Esophagus squamous epithelium (tissue), 5 donors: ENCODE results near the gene PRR36. TPM values are rescaled to one million over a fixed set of nuclear protein-coding genes. Genes with fewer than 3 reads are reported as not detected.

Experiments used
- DNase-seq: peaks from one replicate; lab custom pipeline; 2025; lab: John Stamatoyannopoulos, UW
- H3K27ac ChIP-seq, 4 donors: fragments of 200-600 bp; sonication (generic); one replicate each; pipeline ENCODE4 v1.5.1; 2016 to 2019; ENCODE audit warnings: mild to moderate bottlenecking in 1 of 4
- H3K27me3 ChIP-seq, 4 donors: fragments of 200-600 bp; sonication (generic); 1 replicate in 3 of 4; 2 replicates in 1 of 4; pipeline versions ENCODE4 v1.5.1 to v1.6.0; 2017 to 2021; ENCODE audit warnings: antibody characterized with exemption in 1 of 4
- H3K36me3 ChIP-seq, 3 donors: fragments of 200-600 bp; sonication (generic); one replicate each; pipeline ENCODE4 v1.5.1; 2016 to 2019
- H3K4me1 ChIP-seq, 3 donors: fragments of 200-600 bp; sonication (generic); one replicate each; pipeline ENCODE4 v1.5.1; 2017 to 2019
- H3K4me3 ChIP-seq, 4 donors: fragments of 200-600 bp; sonication (generic); 1 replicate in 3 of 4; 2 replicates in 1 of 4; pipeline ENCODE4 v1.5.1; 2016 to 2019; ENCODE audit warnings: mild to moderate bottlenecking in 2 of 4, moderate library complexity in 1 of 4
- H3K9me3 ChIP-seq, 3 donors: fragments of 200-600 bp; sonication (generic); one replicate each; pipeline ENCODE4 v1.5.1; 2016 to 2019
- CTCF ChIP-seq, 6 experiments: fragments of 450-650 bp in 4 of 6; fragments of 200-600 bp in 2 of 6; sonication (generic) in 2 of 6; IDR thresholded peaks; one replicate each; pipeline ENCODE4 v1.5.1; 2016 to 2019; ENCODE audit warnings: antibody characterized with exemption in 6 of 6, mild to moderate bottlenecking in 4 of 6, moderate library complexity in 4 of 6
- POLR2A ChIP-seq, 4 donors: fragments of 450-650 bp; IDR thresholded peaks; one replicate each; pipeline ENCODE4 v1.6.1; 2017; ENCODE audit warnings: antibody characterized with exemption in 4 of 4, mild to moderate bottlenecking in 4 of 4, moderate library complexity in 3 of 4
- WGBS, 2 donors: methylation state at CpG; one replicate each; pipeline ENCODE4 v1.1.5; 2018; 5-methylcytosine and 5-hydroxymethylcytosine counted together
- intact Hi-C: fragments of 100-400 bp; cut with DNase I; formaldehyde crosslinking; loops from one replicate; pipeline ENCODE4 v1.15.0; 2022
- total RNA-seq, 4 donors: library from RNA; depleted of rRNA; stranded (reverse); fragments of >200 nt; gene quantifications; one replicate each; pipeline ENCODE4 v1.1.0, GENCODE V29; 2016
- donor health status: DM: yes; HTN: yes; CAD: no.

The PRR36 gene
- total RNA-seq, 4 donors from 2014 or later, result 0.35 to 0.57 TPM; not detected in 2

- Histone ChIP-seq H3K9me3 (no peaks in the 10 kb centered on the region), H3K36me3 (no peaks in the 10 kb centered on the region), H3K27ac (no peak overlapping the region), H3K4me1 (peaks cover 0 to 10% (median 0%) of the 10 kb centered on the region in 3 donors), H3K27me3 (no peaks in the 10 kb centered on the region), H3K4me3 (no peak overlapping the region)
- TF ChIP-seq CTCF (IDR thresholded peaks at IDR 0.05), result no peak
- no peak for TF ChIP-seq POLR2A (IDR thresholded peaks at IDR 0.05)
- DNase-seq, result no peak
- intact Hi-C loops, result no loop called here
- 93 to 100% methylated on average over 3 to 5 of the region's 23 CpGs for WGBS, 2 donors
Observed at GRCh38 chr19:7847664-7848063, 26.5 kb downstream of the PRR36 start.

GRCh38 chr19:7846155-7846646 lies 28.0 kb downstream of the PRR36 start:
- DNase-seq, result no peak
- TF ChIP-seq POLR2A (IDR thresholded peaks at IDR 0.05) (no peak), CTCF (IDR thresholded peaks at IDR 0.05) (no peak)
- Histone ChIP-seq H3K36me3 (no peaks in the 10 kb centered on the region), H3K27ac (no peak overlapping the region), H3K9me3 (no peaks in the 10 kb centered on the region), H3K4me1 (peaks cover 0 to 10% (median 0%) of the 10 kb centered on the region in 3 donors), H3K4me3 (no peak overlapping the region), H3K27me3 (no peaks in the 10 kb centered on the region)
- 74 to 84% methylated on average over 4 to 7 of the region's 19 CpGs for WGBS, 2 donors
- intact Hi-C loops, result no loop called here

- H3K9me3 ChIP-seq, result no peaks in the 10 kb centered on the region
- H3K4me3 ChIP-seq, result no peak overlapping the region
- intact Hi-C loops, result no loop called here
- no peak for DNase-seq
- H3K27me3 ChIP-seq, result no peaks in the 10 kb centered on the region
- TF ChIP-seq CTCF (IDR thresholded peaks at IDR 0.05) (no peak), POLR2A (IDR thresholded peaks at IDR 0.05) (no peak)
- H3K36me3 ChIP-seq, result no peaks in the 10 kb centered on the region
- no peak overlapping the region for H3K27ac ChIP-seq
- WGBS, 2 donors, result 60 to 84% methylated on average over 1 to 15 of the region's 20 CpGs
- H3K4me1 ChIP-seq, result peaks cover 0 to 8% (median 0%) of the 10 kb centered on the region in 3 donors
Observed at GRCh38 chr19:7845390-7846154, 28.6 kb downstream of the PRR36 start.

- no peaks in the 10 kb centered on the region for H3K36me3 ChIP-seq
- H3K9me3 ChIP-seq, result no peaks in the 10 kb centered on the region
- no peaks in the 10 kb centered on the region for H3K27me3 ChIP-seq
- no peak overlapping the region for H3K4me3 ChIP-seq
- peaks cover 0 to 2% (median 0%) of the 10 kb centered on the region in 3 donors for H3K4me1 ChIP-seq
- DNase-seq, result no peak
- TF ChIP-seq CTCF (IDR thresholded peaks at IDR 0.05) (no peak), POLR2A (IDR thresholded peaks at IDR 0.05) (no peak)
- intact Hi-C loops, result no loop called here
- 78 to 80% methylated on average over 3 to 5 of the region's 10 CpGs for WGBS, 2 donors
- no peak overlapping the region for H3K27ac ChIP-seq
Observed at GRCh38 chr19:7844951-7845350, 29.2 kb downstream of the PRR36 start.

GRCh38 chr19:7844405-7844804 lies 29.8 kb downstream of the PRR36 start:
- intact Hi-C loops, result no loop called here
- no peaks in the 10 kb centered on the region for H3K36me3 ChIP-seq
- H3K4me3 ChIP-seq, result no peak overlapping the region
- WGBS, 2 donors, result 83% methylated on average over 2 of the region's 5 CpGs; no CpG with 5 or more reads in 1 of the 2 donors
- no peaks in the 10 kb centered on the region for H3K9me3 ChIP-seq
- H3K27ac ChIP-seq, result no peak overlapping the region
- no peak for DNase-seq
- H3K4me1 ChIP-seq, result no peaks in the 10 kb centered on the region
- H3K27me3 ChIP-seq, result no peaks in the 10 kb centered on the region
- TF ChIP-seq CTCF (IDR thresholded peaks at IDR 0.05) (no peak), POLR2A (IDR thresholded peaks at IDR 0.05) (no peak)
